Metanephros (tissue), 2 donors: ENCODE measurements around the gene C1QTNF3. TPM values are rescaled to one million over a fixed set of nuclear protein-coding genes. Genes with fewer than 3 reads are reported as not detected.

Experiments used
- small RNA-seq: library from RNA; depleted of rRNA; stranded (forward); fragments of <200 nt; gene quantifications from one replicate; pipeline ENCODE3, GENCODE V24; 2014; ENCODE audit warnings: low replicate concordance
- total RNA-seq: library from RNA; depleted of rRNA; stranded (reverse); fragments of >200 nt; gene quantifications from one replicate; pipeline ENCODE4 v1.2.3, GENCODE V29; 2014

C1QTNF3 gene
- total RNA-seq: 60.7 TPM

DNA sequence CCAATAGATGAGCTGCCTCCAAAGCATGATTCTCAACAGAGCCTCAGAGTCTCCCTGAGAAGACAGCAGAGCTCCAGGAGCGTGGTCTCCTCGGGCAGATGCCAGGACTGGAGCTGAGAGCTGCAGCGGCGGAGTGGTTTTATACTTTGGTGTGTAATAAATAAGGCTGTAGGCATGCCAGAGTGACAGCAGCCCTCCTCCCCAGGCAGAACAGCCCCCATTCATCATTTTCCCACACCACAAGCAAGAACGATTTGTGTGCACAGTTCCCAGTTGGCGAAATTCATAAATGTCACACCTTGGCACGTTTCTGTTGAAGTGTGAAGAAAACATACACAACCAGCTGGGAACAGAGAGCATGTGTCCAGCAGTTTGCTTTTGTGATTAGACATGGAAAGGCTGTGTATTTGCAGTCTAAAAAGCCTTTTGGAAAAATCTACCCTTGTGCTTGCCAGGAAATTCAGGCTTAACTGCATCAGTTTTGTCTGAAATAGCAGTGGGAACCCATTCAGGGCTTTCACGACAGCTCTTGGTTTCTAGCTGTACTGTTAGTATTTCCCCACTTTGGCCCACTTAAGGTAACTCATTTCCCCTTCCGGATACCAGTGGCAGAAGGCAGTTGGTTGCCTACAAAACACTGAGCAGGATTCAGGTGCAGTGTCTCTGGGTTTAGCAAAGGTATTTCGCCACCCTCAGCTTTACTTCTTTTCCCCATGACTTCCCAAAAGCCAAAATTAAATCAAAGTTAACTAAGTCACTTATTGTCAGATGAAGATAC is at the start of gene C1QTNF3:
TSS of gene C1QTNF3 (minus strand) at position 115 of the 778 bp plus-strand sequence. CDS start at position 27, 88 bp downstream.

DNA sequence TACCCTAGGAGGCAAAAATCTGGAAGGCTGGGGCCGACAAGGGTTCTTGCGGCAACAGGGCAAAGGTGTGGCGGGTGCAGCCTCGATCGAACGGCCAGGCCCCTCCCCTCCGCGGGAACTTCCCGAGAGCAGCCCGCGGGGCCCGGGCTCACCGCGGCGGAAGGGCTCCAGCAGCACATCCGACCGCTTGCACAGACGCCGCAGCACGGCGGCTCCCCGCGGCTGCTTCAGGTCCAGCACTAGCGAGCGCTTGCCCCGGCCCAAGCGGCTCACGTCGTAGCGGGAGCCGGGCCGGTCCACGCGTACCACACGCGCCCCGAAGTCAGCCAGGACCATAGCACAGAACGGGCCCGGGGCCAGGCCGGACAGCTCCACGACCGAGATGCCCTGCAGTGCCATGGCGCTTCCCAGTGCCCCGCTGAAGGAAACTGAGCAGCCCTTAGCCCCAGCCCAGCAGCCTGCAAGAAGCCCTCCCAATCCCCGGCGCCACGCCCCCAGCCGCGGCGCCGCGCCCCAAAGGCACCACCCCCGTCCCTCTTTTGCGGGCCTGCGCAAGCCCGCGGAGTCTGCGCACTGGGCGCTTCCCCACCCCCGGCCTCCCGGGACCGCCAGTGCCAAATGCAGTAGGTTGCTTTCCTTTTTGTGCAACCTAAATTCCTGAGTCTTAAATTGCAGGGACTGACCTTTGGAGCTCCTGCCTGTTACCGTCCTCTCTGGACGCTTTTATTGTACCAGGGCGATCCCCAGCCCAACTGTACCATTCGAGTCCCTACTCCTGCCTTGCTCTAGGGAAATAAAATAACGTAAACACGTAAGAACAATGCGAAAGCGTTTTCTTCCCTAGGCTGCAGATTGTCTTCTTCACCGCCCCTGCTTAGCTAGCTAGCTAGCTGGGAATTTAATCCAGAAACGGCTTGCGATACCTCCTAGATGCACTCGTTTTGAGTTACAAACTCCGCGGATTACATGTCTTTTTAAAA is 35.1 kb downstream of the C1QTNF3 start, which contains the start of gene AMACR:
TSS of gene AMACR (minus strand) at position 430 of the 980 bp plus-strand sequence. CDS start at position 399, 31 bp downstream.

GRCh38 chr5:33984671-33985124 is 58.3 kb downstream of the C1QTNF3 start, which contains the start of gene SLC45A2:
Gene SLC45A2, minus strand, starts transcription at chr5:33984693. Its CDS starts 110 bp downstream, at chr5:33984583.

Small RNAs within 50 kb of the gene (small RNA-seq; reads per million reads assigned to genes)
- not detected for gene AC139783.1

Other genes starting within 250 kb of the C1QTNF3 start
- 26.5 TPM for gene ADAMTS12, start 151.2 kb downstream of the C1QTNF3 start, total RNA-seq
- 0.18 TPM for gene RXFP3, start 106.8 kb downstream of the C1QTNF3 start, total RNA-seq
- 0.23 TPM for gene SLC45A2, start 58.5 kb downstream of the C1QTNF3 start, total RNA-seq
- 36.6 TPM for gene AMACR, start 35.2 kb downstream of the C1QTNF3 start, total RNA-seq